Lower lobe of right lung (tissue), 2 donors: ENCODE results near the gene EID2. TPM values are rescaled to one million over a fixed set of nuclear protein-coding genes. Genes with fewer than 3 reads are reported as not detected.
A peak's percentile ranks its signal among the peaks of the same experiment; 100 is the strongest.

Experiments used
- ATAC-seq, 2 donors: fragments of 200-7000 bp; cut with Tn5 transposase; one replicate each; pipeline ENCODE4 v1.9.1; 2020 to 2022; ENCODE audit warnings: mild to moderate bottlenecking in 2 of 2, moderate library complexity in 2 of 2
- DNase-seq: peaks from one replicate; pipeline ENCODE4 v3.0.0-alpha.2; 2020
- H3K27ac ChIP-seq: fragments of 200-600 bp; one replicate; pipeline ENCODE4 v1.8.0; 2022
- H3K27me3 ChIP-seq: fragments of 200-600 bp; one replicate; pipeline ENCODE4 v1.8.0; 2022; ENCODE audit warnings: low read depth
- H3K36me3 ChIP-seq: fragments of 200-600 bp; one replicate; pipeline ENCODE4 v1.8.0; 2022; ENCODE audit warnings: mild to moderate bottlenecking
- H3K4me1 ChIP-seq: fragments of 200-600 bp; one replicate; pipeline ENCODE4 v1.8.0; 2022
- H3K4me3 ChIP-seq: fragments of 200-600 bp; one replicate; pipeline ENCODE4 v1.8.0; 2022; ENCODE audit warnings: mild to moderate bottlenecking
- H3K9me3 ChIP-seq: fragments of 200-600 bp; one replicate; pipeline ENCODE4 v1.8.0; 2022
- intact Hi-C: fragments of 100-400 bp; cut with DNase I; formaldehyde crosslinking; loops from one replicate; pipeline ENCODE4 v1.11.0; 2022
- total RNA-seq: library from RNA; stranded (reverse); fragmentation: NEBNext Ultra II Directional; extraction: Animal tissue kit (Norgen Biotek cat#: 25700); gene quantifications from one replicate; pipeline ENCODE4 v1.2.1, GENCODE V29; 2021
- TF ChIP-seq, protein P1 (sequence below): fragments of 200-600 bp; IDR thresholded peaks from one replicate; pipeline ENCODE4 v1.8.0; 2022; ENCODE audit warnings: antibody characterized with exemption, mild to moderate bottlenecking
- donor health status: DM: no; HTN: yes; CAD: no; lungs with severe emphysema.

EID2 gene
- total RNA-seq, 1 donor from 2014 or later, result 12.8 TPM

DNA sequence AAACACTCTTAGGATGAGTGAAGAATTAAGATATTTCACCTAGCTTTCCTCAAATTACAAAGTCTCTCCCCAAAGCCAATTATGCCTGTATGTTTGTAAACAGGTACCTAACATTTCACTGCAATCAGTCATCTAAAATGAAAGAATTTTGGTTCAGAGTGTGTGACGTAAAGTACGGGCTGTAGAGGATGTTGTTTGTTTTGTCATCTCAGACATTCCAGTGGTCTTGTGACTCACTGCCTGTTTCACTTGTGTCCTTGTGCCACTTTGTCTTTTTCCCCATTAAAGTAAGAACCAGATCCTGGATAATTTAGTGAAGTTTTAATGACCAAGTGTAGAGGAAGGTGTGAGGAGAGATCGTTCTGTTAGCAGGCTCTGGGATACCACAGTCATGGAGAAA is 28.6 kb upstream of the EID2 start:
- H3K36me3 ChIP-seq, result no peaks in the 10 kb centered on the region
- H3K27me3 ChIP-seq, result peaks cover 17% of the 10 kb centered on the region
- TF ChIP-seq, protein P1, sequence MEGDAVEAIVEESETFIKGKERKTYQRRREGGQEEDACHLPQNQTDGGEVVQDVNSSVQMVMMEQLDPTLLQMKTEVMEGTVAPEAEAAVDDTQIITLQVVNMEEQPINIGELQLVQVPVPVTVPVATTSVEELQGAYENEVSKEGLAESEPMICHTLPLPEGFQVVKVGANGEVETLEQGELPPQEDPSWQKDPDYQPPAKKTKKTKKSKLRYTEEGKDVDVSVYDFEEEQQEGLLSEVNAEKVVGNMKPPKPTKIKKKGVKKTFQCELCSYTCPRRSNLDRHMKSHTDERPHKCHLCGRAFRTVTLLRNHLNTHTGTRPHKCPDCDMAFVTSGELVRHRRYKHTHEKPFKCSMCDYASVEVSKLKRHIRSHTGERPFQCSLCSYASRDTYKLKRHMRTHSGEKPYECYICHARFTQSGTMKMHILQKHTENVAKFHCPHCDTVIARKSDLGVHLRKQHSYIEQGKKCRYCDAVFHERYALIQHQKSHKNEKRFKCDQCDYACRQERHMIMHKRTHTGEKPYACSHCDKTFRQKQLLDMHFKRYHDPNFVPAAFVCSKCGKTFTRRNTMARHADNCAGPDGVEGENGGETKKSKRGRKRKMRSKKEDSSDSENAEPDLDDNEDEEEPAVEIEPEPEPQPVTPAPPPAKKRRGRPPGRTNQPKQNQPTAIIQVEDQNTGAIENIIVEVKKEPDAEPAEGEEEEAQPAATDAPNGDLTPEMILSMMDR, result no peak
- intact Hi-C loops, result no loop called here
- DNase-seq (no peak), ATAC-seq (peak in 1 of 2 donors; percentile 21)
- H3K9me3 ChIP-seq, result no peaks in the 10 kb centered on the region
- no peak overlapping the region for H3K4me3 ChIP-seq
- H3K27ac ChIP-seq, result no peak overlapping the region
- H3K4me1 ChIP-seq, result no peaks in the 10 kb centered on the region

DNA sequence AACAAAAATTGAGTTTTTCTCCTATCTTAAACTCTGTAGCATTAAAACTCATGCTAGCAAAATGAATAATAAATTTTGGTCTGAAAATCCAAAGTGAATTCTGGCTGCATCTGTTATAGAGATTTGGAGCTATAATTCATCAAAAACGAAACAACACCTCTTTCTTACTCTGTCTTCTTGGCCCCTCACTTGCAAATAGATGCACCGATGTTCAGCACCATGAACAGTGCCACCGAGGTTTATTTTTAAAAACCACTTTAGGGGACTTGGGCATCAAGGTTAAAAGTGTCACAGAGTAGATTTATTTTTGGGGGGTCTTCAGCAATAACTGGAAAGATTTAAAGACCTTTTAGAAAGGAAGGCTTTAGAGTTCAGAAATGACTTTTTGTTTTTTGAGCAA is 26.1 kb upstream of the EID2 start:
- no peaks in the 10 kb centered on the region for H3K36me3 ChIP-seq
- H3K4me1 ChIP-seq, result no peaks in the 10 kb centered on the region
- H3K4me3 ChIP-seq, result no peak overlapping the region
- peaks cover 17% of the 10 kb centered on the region for H3K27me3 ChIP-seq
- DNase-seq (no peak), ATAC-seq (no peak)
- H3K9me3 ChIP-seq, result no peaks in the 10 kb centered on the region
- TF ChIP-seq, protein P1, result no peak
- no peak overlapping the region for H3K27ac ChIP-seq
- intact Hi-C loops, result no loop called here

DNA sequence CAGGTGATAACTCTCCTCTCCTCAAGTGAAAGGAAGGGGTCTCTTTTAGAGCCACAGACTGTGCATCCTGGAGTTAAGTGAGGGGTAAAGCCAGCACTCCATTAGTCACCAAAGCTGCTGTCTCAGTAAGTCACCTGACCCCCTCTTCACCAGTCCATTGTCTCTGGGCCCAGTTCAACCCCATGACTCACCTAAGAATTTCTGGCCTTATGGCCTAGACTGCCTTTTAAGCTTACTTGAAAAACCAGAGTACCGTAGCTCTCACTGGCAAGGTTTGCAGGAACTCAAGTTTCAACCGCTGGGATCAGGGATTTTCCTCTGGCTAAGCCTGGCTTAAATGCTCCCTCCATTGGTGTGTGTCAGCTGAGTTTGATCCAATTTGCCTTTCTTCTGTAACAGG is 23.4 kb upstream of the EID2 start:
- DNase-seq (no peak), ATAC-seq (no peak)
- Histone ChIP-seq H3K4me1 (peaks cover 4% of the 10 kb centered on the region), H3K27ac (no peak overlapping the region), H3K4me3 (no peak overlapping the region), H3K36me3 (no peaks in the 10 kb centered on the region), H3K27me3 (peaks cover 13% of the 10 kb centered on the region), H3K9me3 (no peaks in the 10 kb centered on the region)
- TF ChIP-seq, protein P1, result no peak
- intact Hi-C loops, result no loop called here

DNA sequence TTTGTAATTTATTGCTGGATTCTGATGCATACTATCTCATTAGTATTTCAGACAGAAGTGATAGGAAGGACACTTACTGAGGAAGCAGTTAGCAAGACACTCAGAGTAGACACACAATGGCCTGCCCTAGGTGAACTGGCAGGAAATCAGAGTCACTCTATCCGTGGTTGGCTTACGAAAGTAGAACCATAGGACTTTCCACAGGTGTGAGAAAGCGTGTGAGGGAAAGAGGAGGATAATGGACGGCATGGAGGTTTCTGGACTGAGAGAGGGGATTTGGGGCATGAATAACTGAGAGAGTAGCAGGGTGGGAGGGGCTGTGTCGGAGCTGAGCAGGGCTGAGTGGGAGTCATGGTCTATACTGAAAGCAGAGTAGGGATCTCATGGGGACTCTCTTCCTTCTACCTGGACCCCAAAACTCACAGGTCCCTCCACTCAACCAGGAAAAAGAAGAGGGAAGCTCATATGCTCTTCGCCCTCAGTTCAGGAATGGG is 18.7 kb upstream of the EID2 start:
- H3K4me1 ChIP-seq, result peaks cover 15% of the 10 kb centered on the region
- DNase-seq (no peak), ATAC-seq (no peak)
- intact Hi-C loops, result loop anchor here (10.0 kb wide), 1 partner anchor 116 kb away; no protein-coding TSS in a partner anchor
- H3K36me3 ChIP-seq, result no peaks in the 10 kb centered on the region
- H3K4me3 ChIP-seq, result no peak overlapping the region
- TF ChIP-seq, protein P1, result no peak
- no peaks in the 10 kb centered on the region for H3K9me3 ChIP-seq
- peak overlapping the region; percentile 22 for H3K27ac ChIP-seq
- H3K27me3 ChIP-seq, result no peaks in the 10 kb centered on the region

DNA sequence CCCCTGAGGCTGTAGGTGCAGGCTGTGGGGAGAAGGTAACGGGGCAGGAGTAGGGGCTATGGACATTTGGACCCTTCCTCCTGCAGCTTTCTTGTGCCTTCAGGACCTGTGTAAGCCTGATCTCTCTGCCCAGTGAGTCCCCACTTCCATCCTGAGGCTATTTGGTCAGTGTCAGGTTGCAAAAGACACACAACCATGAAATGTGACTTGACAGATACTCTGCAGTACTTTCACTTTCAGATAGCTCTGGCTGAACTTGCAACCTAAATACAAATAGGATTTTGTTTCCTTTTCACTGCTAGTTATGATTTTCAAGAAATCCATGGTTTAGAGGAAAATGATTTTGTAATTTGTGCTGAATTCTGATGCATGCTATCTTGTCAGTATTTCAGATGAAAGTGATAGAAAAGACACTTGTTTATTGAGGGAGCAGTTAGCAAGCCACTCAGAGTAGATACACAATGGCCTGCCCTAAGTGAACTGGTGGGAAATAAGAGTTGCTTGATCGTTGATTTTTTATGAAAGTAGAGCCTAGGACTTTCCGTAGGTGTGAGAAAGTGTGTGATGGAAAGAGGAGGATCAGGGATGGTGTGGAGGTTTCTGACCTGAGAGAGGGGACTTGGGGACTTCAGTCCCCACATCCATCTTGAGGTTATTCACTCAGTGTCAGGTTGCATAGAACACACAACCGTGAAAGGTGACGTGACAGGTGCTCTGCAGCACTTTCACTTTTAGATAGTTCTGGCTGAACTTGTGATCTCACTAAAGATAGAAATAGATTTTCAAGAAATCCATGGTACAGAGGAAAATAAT is 18.1 kb upstream of the EID2 start:
- intact Hi-C loops, result loop anchor here (10.0 kb wide), 1 partner anchor 117 kb away; no protein-coding TSS in a partner anchor
- Histone ChIP-seq H3K4me3 (no peak overlapping the region), H3K36me3 (no peaks in the 10 kb centered on the region), H3K9me3 (no peaks in the 10 kb centered on the region), H3K27me3 (no peaks in the 10 kb centered on the region), H3K27ac (peak overlapping the region; percentile 22), H3K4me1 (peaks cover 15% of the 10 kb centered on the region)
- DNase-seq, result no peak
- peak; percentile 66 to 81 for ATAC-seq
- TF ChIP-seq, protein P1, result no peak
